GM12878 (cell line): ENCODE results near the gene INSYN2B. TPM values are rescaled to one million over a fixed set of nuclear protein-coding genes. Genes with fewer than 3 reads are reported as not detected.

Source experiments
- ATAC-seq: fragments of 200-7000 bp; cut with Tn5 transposase; 3 replicates; pipeline ENCODE4 v1.9.1; 2020; ENCODE audit warnings: mild to moderate bottlenecking, moderate library complexity
- BruUV-seq: library from RNA; stranded (reverse); fragments of 400-500 nt; replicated peaks from 2 replicates; lab custom pipeline; 2021; lab: Mats Ljungman, UMichigan
- CTCF ChIA-PET: fragments of 300-600 bp; sonication (Branson Sonifier 250); formaldehyde crosslinking; extraction: SDS; loops from one replicate; lab custom pipeline; 2021; ENCODE audit warnings: inconsistent platforms; lab: Yijun Ruan, JAX
- POLR2A ChIA-PET: fragments of 350-600 bp; formaldehyde crosslinking; extraction: SDS; loops from one replicate; lab custom pipeline; 2021; ENCODE audit warnings: inconsistent platforms; lab: Charles Lee
- RAD21 ChIA-PET: fragments of 300-600 bp; sonication (Branson Sonifier 250); formaldehyde crosslinking; loops from one replicate; lab custom pipeline; 2023; ENCODE audit warnings: antibody characterized with exemption; ENCODE audit not compliant: unreplicated experiment; lab: Charles Lee
- SMC1A ChIA-PET: fragments of 300-600 bp; sonication (Branson Sonifier 250); formaldehyde crosslinking; loops from one replicate; lab custom pipeline; 2023; ENCODE audit not compliant: unreplicated experiment, uncharacterized antibody; lab: Charles Lee
- DNase-seq: peaks from one replicate; pipeline ENCODE4 v3.0.0-alpha.2; 2011; ENCODE audit warnings: low read depth, low spot score
- FAIRE-seq: peaks from 3 replicates; lab custom pipeline; 2011; peaks lifted over from hg19 to GRCh38; lab: Jason Lieb, UNC
- H2AFZ ChIP-seq: 2 replicates; pipeline ENCODE4 v1.6.0; 2011; ENCODE audit warnings: low read depth, low read length, control low read depth; ENCODE audit not compliant: control insufficient read depth
- H3K27ac ChIP-seq: 2 replicates; pipeline ENCODE4 v1.5.1; 2011; ENCODE audit warnings: control low read depth; ENCODE audit not compliant: control insufficient read depth, insufficient read depth
- H3K27me3 ChIP-seq, 2 experiments: replicated peaks in 1 of 2; 2 replicates each; pipeline versions ENCODE4 v1.6.0 to v1.6.1; 2011; ENCODE audit warnings: low read length in 1 of 2; ENCODE audit not compliant: control insufficient read depth in 2 of 2, insufficient read depth in 2 of 2
- H3K36me3 ChIP-seq, 2 experiments: 2 replicates each; pipeline ENCODE4 v1.5.1; 2011; ENCODE audit warnings: low read length in 1 of 2; ENCODE audit not compliant: control insufficient read depth in 2 of 2, insufficient read depth in 2 of 2
- H3K4me1 ChIP-seq: 2 replicates; pipeline ENCODE4 v1.6.1; 2011; ENCODE audit warnings: mild to moderate bottlenecking, low read length, moderate library complexity, mixed read lengths; ENCODE audit not compliant: control insufficient read depth, insufficient read depth
- H3K4me2 ChIP-seq: 2 replicates; pipeline ENCODE4 v1.6.0; 2011; ENCODE audit warnings: control low read depth; ENCODE audit not compliant: control insufficient read depth, insufficient read depth
- H3K4me3 ChIP-seq: fragments of 200-600 bp; sonication (generic); 2 replicates; pipeline ENCODE4 v1.5.1; 2016
- H3K79me2 ChIP-seq: 2 replicates; pipeline ENCODE4 v1.6.0; 2011; ENCODE audit warnings: low read length; ENCODE audit not compliant: control insufficient read depth, insufficient read depth
- H3K9ac ChIP-seq: 2 replicates; pipeline ENCODE4 v1.8.0; 2011; ENCODE audit warnings: low read length, control low read depth, mixed read lengths; ENCODE audit not compliant: control insufficient read depth, insufficient read depth
- H3K9me3 ChIP-seq: replicated peaks from 3 replicates; pipeline ENCODE4 v1.5.1; 2011; ENCODE audit warnings: mild to moderate bottlenecking, low read length; ENCODE audit not compliant: control insufficient read depth, insufficient read depth
- H4K20me1 ChIP-seq: 2 replicates; pipeline ENCODE4 v1.6.0; 2011; ENCODE audit not compliant: control insufficient read depth, insufficient read depth
- ASH2L ChIP-seq: fragments of 300-600, 200-600 bp; sonication (generic); IDR thresholded peaks from 2 replicates; pipeline ENCODE4 v1.6.1; 2017; ENCODE audit warnings: low read depth, mild to moderate bottlenecking, borderline replicate concordance
- CBX3 ChIP-seq: fragments of 200-600 bp; sonication (generic); IDR thresholded peaks from 2 replicates; pipeline ENCODE4 v1.6.1; 2016; ENCODE audit warnings: low read depth, borderline replicate concordance
- CEBPB ChIP-seq, 2 experiments: fragments of 150-350 bp in 1 of 2; IDR thresholded peaks; 2 replicates each; pipeline ENCODE4 v1.6.1; 2012 to 2014; ENCODE audit warnings: low read depth in 2 of 2, low read length in 2 of 2, borderline replicate concordance in 1 of 2, inconsistent platforms in 1 of 2
- DPF2 ChIP-seq: fragments of 450-650 bp; IDR thresholded peaks from 2 replicates; pipeline ENCODE4 v1.6.1; 2017; ENCODE audit warnings: mild to moderate bottlenecking
- ESRRA ChIP-seq: IDR thresholded peaks from 2 replicates; pipeline ENCODE4 v1.6.1; 2012; ENCODE audit warnings: mild to moderate bottlenecking, low read length, improper control_type of control experiment
- MXI1 ChIP-seq: fragments of 150-350 bp; IDR thresholded peaks from 2 replicates; pipeline ENCODE4 v1.6.1; 2011; ENCODE audit warnings: low read depth, mild to moderate bottlenecking, inconsistent platforms, low read length, improper control_type of control experiment
- RAD51 ChIP-seq: fragments of 450-650 bp; IDR thresholded peaks from 2 replicates; pipeline ENCODE4 v1.6.1; 2016; ENCODE audit warnings: moderate library complexity, mild to moderate bottlenecking, inconsistent platforms
- SIX5 ChIP-seq: IDR thresholded peaks from 2 replicates; pipeline ENCODE4 v1.6.1; 2011; ENCODE audit warnings: mild to moderate bottlenecking, low read depth, low read length, moderate library complexity; ENCODE audit not compliant: severe bottlenecking
- STAT3 ChIP-seq: IDR thresholded peaks from 2 replicates; pipeline ENCODE4 v1.6.1; 2011; ENCODE audit warnings: low read depth, low read length, improper control_type of control experiment
- TCF12 ChIP-seq: IDR thresholded peaks from 2 replicates; pipeline ENCODE4 v1.6.1; 2011; ENCODE audit warnings: low read depth, mild to moderate bottlenecking, low read length
- ZNF274 ChIP-seq: IDR thresholded peaks from one replicate; pipeline ENCODE4 v1.8.0; 2011; ENCODE audit not compliant: insufficient read length, insufficient read depth
- in situ Hi-C: fragments of 300-500 bp; cut with MboI; formaldehyde crosslinking; loops from 9 replicates; pipeline ENCODE4 v1.14.3; 2018; ENCODE audit warnings: mixed read lengths
- intact Hi-C: fragments of 100-400 bp; cut with micrococcal nuclease; formaldehyde crosslinking; loops from one replicate; pipeline ENCODE4 v1.14.2; 2022; ENCODE audit not compliant: unreplicated experiment
- polyA plus RNA-seq, 11 experiments: library from polyadenylated mRNA; depleted of rRNA in 4 of 11; unstranded in 6 of 11; stranded (reverse) in 5 of 11; fragments of >200 nt; fragmentation: Nextera tagmentation in 4 of 11; fragmentation: Illumina TruSeq in 1 of 11; extraction: Ambion mirVana in 4 of 11; extraction: Trizol in 1 of 11; gene quantifications; 1 replicate in 1 of 11; 2 replicates in 10 of 11; pipeline versions ENCODE4 v1.2.1 to v1.2.3, GENCODE V29; 2011 to 2016; ENCODE audit warnings: inconsistent platforms in 2 of 11, missing spikeins in 2 of 11, low read depth in 1 of 11
- total RNA-seq, 4 experiments: library from RNA; depleted of rRNA in 3 of 4; stranded (reverse); fragments of >200 nt in 3 of 4; fragmentation: Illumina TruSeq in 1 of 4; extraction: Trizol in 1 of 4; gene quantifications; 2 replicates each; pipeline versions ENCODE4 v1.2.1 to v1.2.3, GENCODE V29; 2013 to 2021
- TF ChIP-seq, protein P1 (sequence below): fragments of 450-650 bp; IDR thresholded peaks from 2 replicates; pipeline ENCODE4 v1.6.1; 2017; ENCODE audit warnings: borderline replicate concordance
- TF ChIP-seq, protein P2 (sequence below): fragments of 150-350 bp; IDR thresholded peaks from 2 replicates; pipeline ENCODE4 v1.6.1; 2014; ENCODE audit warnings: mild to moderate bottlenecking, low read depth, low read length
- TF ChIP-seq, protein P3 (sequence below): fragments of 450-650 bp; IDR thresholded peaks from 2 replicates; pipeline ENCODE4 v1.6.1; 2017; ENCODE audit warnings: mild to moderate bottlenecking
- TF ChIP-seq, protein P4 (sequence below): IDR thresholded peaks from 2 replicates; pipeline ENCODE4 v1.6.1; 2012; ENCODE audit warnings: low read depth, low read length, improper control_type of control experiment
- TF ChIP-seq, protein P5 (sequence below): fragments of 450-650 bp; IDR thresholded peaks from 2 replicates; pipeline ENCODE4 v1.6.1; 2017; ENCODE audit warnings: mild to moderate bottlenecking, low read depth, inconsistent platforms; ENCODE audit not compliant: poor library complexity, severe bottlenecking

Gene INSYN2B
- total and polyA plus RNA-seq, 10 of the 15 experiments (the other 5 are each of a cell fraction or from before 2014, with no cell fraction given), result 0.05 to 0.27 (median 0.13) TPM; not detected in 7

DNA sequence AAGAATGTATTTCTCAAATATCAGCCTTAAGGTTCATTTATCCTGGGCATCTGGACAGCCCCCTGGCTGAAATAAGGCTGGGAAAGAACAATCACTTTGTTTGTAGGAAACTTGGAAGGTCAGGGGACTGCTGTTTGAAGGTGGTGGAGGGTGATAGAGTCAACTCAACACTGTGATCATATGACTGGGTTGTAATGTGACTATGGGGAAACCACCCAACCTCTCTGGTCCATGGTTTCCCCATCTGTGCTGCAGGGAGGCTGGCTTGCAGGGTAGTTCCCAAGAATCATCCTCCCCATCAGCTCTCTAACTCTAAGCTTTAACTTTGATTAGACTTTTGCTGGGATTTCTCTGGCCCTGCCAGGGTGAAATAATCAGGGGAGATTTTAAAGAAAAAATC is 10.0 kb downstream of the INSYN2B start:
- Histone ChIP-seq H3K27ac (no peak overlapping the region), H4K20me1 (no peaks in the 10 kb centered on the region; the same call in 1 of the 2 replicates), H3K36me3 (peaks cover 0 to 5% of the 10 kb centered on the region in 2 experiments; a peak in 3 of 4 replicates), H3K9me3 (no peaks in the 10 kb centered on the region), H3K4me2 (no peak overlapping the region), H3K79me2 (no peaks in the 10 kb centered on the region), H3K27me3 (no peaks in the 10 kb centered on the region), H3K9ac (no peak overlapping the region), H2AFZ (no peak overlapping the region), H3K4me1 (no peaks in the 10 kb centered on the region; the same call in 1 of the 2 replicates), H3K4me3 (no peak overlapping the region)
- ChIA-PET CTCF (interaction anchor here (0.8 to 2.8 kb wide), 2 partner anchors 10 to 20 kb away, joined by 3 to 17 read pairs; partner anchors contain the start of gene INSYN2B), RAD21 (no interaction called here), POLR2A (interaction anchor here (0.6 kb wide), 1 partner anchor 190 kb away, joined by 3 read pairs; no protein-coding TSS in a partner anchor), SMC1A (interaction anchor here (1.5 to 1.7 kb wide), 2 partner anchors 47 to 172 kb away, joined by 4 read pairs; no protein-coding TSS in a partner anchor)
- no TSS peak for BruUV-seq
- intact Hi-C loops, result no loop called here
- no peak for FAIRE-seq
- no peak for DNase-seq
- peak; percentile 80 for ATAC-seq
- in situ Hi-C loops, result no loop called here
- TF ChIP-seq, protein P1, sequence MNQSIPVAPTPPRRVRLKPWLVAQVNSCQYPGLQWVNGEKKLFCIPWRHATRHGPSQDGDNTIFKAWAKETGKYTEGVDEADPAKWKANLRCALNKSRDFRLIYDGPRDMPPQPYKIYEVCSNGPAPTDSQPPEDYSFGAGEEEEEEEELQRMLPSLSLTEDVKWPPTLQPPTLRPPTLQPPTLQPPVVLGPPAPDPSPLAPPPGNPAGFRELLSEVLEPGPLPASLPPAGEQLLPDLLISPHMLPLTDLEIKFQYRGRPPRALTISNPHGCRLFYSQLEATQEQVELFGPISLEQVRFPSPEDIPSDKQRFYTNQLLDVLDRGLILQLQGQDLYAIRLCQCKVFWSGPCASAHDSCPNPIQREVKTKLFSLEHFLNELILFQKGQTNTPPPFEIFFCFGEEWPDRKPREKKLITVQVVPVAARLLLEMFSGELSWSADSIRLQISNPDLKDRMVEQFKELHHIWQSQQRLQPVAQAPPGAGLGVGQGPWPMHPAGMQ, result no peak
- no peak for TF ChIP-seq CBX3
- TF ChIP-seq, protein P2, sequence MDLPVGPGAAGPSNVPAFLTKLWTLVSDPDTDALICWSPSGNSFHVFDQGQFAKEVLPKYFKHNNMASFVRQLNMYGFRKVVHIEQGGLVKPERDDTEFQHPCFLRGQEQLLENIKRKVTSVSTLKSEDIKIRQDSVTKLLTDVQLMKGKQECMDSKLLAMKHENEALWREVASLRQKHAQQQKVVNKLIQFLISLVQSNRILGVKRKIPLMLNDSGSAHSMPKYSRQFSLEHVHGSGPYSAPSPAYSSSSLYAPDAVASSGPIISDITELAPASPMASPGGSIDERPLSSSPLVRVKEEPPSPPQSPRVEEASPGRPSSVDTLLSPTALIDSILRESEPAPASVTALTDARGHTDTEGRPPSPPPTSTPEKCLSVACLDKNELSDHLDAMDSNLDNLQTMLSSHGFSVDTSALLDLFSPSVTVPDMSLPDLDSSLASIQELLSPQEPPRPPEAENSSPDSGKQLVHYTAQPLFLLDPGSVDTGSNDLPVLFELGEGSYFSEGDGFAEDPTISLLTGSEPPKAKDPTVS, result no peak
- TF ChIP-seq SIX5, result no peak
- no peak for TF ChIP-seq ASH2L
- TF ChIP-seq, protein P3, sequence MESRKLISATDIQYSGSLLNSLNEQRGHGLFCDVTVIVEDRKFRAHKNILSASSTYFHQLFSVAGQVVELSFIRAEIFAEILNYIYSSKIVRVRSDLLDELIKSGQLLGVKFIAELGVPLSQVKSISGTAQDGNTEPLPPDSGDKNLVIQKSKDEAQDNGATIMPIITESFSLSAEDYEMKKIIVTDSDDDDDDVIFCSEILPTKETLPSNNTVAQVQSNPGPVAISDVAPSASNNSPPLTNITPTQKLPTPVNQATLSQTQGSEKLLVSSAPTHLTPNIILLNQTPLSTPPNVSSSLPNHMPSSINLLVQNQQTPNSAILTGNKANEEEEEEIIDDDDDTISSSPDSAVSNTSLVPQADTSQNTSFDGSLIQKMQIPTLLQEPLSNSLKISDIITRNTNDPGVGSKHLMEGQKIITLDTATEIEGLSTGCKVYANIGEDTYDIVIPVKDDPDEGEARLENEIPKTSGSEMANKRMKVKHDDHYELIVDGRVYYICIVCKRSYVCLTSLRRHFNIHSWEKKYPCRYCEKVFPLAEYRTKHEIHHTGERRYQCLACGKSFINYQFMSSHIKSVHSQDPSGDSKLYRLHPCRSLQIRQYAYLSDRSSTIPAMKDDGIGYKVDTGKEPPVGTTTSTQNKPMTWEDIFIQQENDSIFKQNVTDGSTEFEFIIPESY, result no peak
- TF ChIP-seq MXI1, result no peak
- TF ChIP-seq RAD51, result peak; percentile 91
- TF ChIP-seq TCF12, result no peak
- TF ChIP-seq ZNF274, result no peak
- no peak for TF ChIP-seq STAT3
- TF ChIP-seq ESRRA, result no peak
- TF ChIP-seq, protein P4, sequence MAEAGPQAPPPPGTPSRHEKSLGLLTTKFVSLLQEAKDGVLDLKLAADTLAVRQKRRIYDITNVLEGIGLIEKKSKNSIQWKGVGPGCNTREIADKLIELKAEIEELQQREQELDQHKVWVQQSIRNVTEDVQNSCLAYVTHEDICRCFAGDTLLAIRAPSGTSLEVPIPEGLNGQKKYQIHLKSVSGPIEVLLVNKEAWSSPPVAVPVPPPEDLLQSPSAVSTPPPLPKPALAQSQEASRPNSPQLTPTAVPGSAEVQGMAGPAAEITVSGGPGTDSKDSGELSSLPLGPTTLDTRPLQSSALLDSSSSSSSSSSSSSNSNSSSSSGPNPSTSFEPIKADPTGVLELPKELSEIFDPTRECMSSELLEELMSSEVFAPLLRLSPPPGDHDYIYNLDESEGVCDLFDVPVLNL, result no peak
- TF ChIP-seq DPF2, result no peak
- TF ChIP-seq, protein P5, sequence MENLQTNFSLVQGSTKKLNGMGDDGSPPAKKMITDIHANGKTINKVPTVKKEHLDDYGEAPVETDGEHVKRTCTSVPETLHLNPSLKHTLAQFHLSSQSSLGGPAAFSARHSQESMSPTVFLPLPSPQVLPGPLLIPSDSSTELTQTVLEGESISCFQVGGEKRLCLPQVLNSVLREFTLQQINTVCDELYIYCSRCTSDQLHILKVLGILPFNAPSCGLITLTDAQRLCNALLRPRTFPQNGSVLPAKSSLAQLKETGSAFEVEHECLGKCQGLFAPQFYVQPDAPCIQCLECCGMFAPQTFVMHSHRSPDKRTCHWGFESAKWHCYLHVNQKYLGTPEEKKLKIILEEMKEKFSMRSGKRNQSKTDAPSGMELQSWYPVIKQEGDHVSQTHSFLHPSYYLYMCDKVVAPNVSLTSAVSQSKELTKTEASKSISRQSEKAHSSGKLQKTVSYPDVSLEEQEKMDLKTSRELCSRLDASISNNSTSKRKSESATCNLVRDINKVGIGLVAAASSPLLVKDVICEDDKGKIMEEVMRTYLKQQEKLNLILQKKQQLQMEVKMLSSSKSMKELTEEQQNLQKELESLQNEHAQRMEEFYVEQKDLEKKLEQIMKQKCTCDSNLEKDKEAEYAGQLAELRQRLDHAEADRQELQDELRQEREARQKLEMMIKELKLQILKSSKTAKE, result no peak
- TF ChIP-seq CEBPB (IDR thresholded peaks at IDR 0.05; ENCODE audit: borderline replicate concordance in 1 of 2, low read depth in 2 of 2, low read length in 2 of 2), result no peak
